GM18519 (cell line): ENCODE data around the gene DNAH10.

ENCODE experiments used
- ATAC-seq: cut with Tn5 transposase; IDR thresholded peaks from one replicate; pipeline ENCODE4 v1.9.1; 2021; ENCODE audit warnings: mild to moderate bottlenecking, moderate library complexity; ENCODE audit not compliant: unreplicated experiment, low FRiP score

The DNAH10 gene

GRCh38 chr12:123960029-123960735 is 198.1 kb downstream of the DNAH10 start:
- no peak for ATAC-seq

- ATAC-seq, result no peak
Measured at GRCh38 chr12:123960856-123961255, 198.8 kb downstream of the DNAH10 start.

- ATAC-seq, result no peak
Measured at GRCh38 chr12:123961585-123962345, 199.7 kb downstream of the DNAH10 start.

- no peak for ATAC-seq
Measured at GRCh38 chr12:123962513-123962912, 200.4 kb downstream of the DNAH10 start.

- ATAC-seq, result no peak
Measured at GRCh38 chr12:123963821-123964220, 201.7 kb downstream of the DNAH10 start.

GRCh38 chr12:123965382-123965781 is 203.3 kb downstream of the DNAH10 start:
- ATAC-seq, result no peak

- ATAC-seq, result no peak
Measured at GRCh38 chr12:123966596-123966995, 204.5 kb downstream of the DNAH10 start.

GRCh38 chr12:123967121-123967586 is 205.1 kb downstream of the DNAH10 start:
- ATAC-seq, result no peak

GRCh38 chr12:123971449-123971769 is 209.3 kb downstream of the DNAH10 start:
- ATAC-seq, result no peak

- peak; percentile 11 for ATAC-seq
Measured at GRCh38 chr12:123971770-123972456, 209.8 kb downstream of the DNAH10 start.

- ATAC-seq, result peak; percentile 71
Measured at GRCh38 chr12:123972457-123973401, 210.6 kb downstream of the DNAH10 start, which contains the start of the genes CCDC92 and ZNF664. TSS of gene CCDC92 (minus strand) at chr12:123972831. CDS start at chr12:123944305, 28,526 bp downstream. TSS of gene ZNF664 (plus strand) at chr12:123973215. CDS start at chr12:124012145, 38,930 bp downstream.

GRCh38 chr12:123973552-123974341 is 211.6 kb downstream of the DNAH10 start:
- ATAC-seq, result no peak

- no peak for ATAC-seq
Measured at GRCh38 chr12:123976227-123976826, 214.2 kb downstream of the DNAH10 start.

- no peak for ATAC-seq
Measured at GRCh38 chr12:123979566-123979965, 217.5 kb downstream of the DNAH10 start.

GRCh38 chr12:123982269-123982668 is 220.2 kb downstream of the DNAH10 start:
- ATAC-seq, result no peak

- no peak for ATAC-seq
Measured at GRCh38 chr12:123983822-123984485, 221.9 kb downstream of the DNAH10 start.

GRCh38 chr12:123984903-123985302 is 222.8 kb downstream of the DNAH10 start:
- no peak for ATAC-seq
